H1 (cell line): Measurements from ENCODE around the gene TUBGCP4. TPM values are rescaled to one million over a fixed set of nuclear protein-coding genes. Genes with fewer than 3 reads are reported as not detected.

Experiments used
- CTCF ChIA-PET: fragments of 300-600 bp; sonication (Branson Sonifier 250); formaldehyde crosslinking; loops from one replicate; lab custom pipeline; 2021; ENCODE audit not compliant: partially characterized antibody; lab: Charles Lee
- POLR2A ChIA-PET: fragments of 300-600 bp; sonication (Branson Sonifier 250); formaldehyde crosslinking; loops from one replicate; lab custom pipeline; 2021; ENCODE audit warnings: inconsistent platforms; ENCODE audit not compliant: partially characterized antibody; lab: Charles Lee
- DNase-seq, 2 experiments: peaks; one replicate each; pipeline versions ENCODE4 v3.0.0 to v3.0.0-alpha.2; 2010 to 2022; ENCODE audit warnings: low spot score in 2 of 2, low read depth in 1 of 2, mixed read lengths in 1 of 2
- FAIRE-seq: peaks from 2 replicates; lab custom pipeline; 2011; peaks lifted over from hg19 to GRCh38; lab: Jason Lieb, UNC
- H2AFZ ChIP-seq: 2 replicates; pipeline ENCODE4 v1.8.1; 2012; ENCODE audit warnings: low read length, inconsistent platforms
- H2AK5ac ChIP-seq: 2 replicates; pipeline ENCODE4 v1.6.1; 2013; ENCODE audit warnings: low read depth, low read length
- H2BK120ac ChIP-seq: replicated peaks from 2 replicates; pipeline ENCODE3; 2013; ENCODE audit warnings: low read depth, low read length, inconsistent platforms
- H2BK12ac ChIP-seq: 2 replicates; pipeline ENCODE4 v1.6.1; 2013; ENCODE audit warnings: low read depth, low read length
- H2BK15ac ChIP-seq: 2 replicates; pipeline ENCODE4 v1.6.1; 2013; ENCODE audit warnings: low read length
- H2BK20ac ChIP-seq: 2 replicates; pipeline ENCODE4 v1.6.1; 2013; ENCODE audit warnings: low read length
- H2BK5ac ChIP-seq: 2 replicates; pipeline ENCODE4 v1.6.1; 2013; ENCODE audit warnings: low read depth, low read length
- H3K14ac ChIP-seq: 2 replicates; pipeline ENCODE4 v1.6.1; 2013; ENCODE audit warnings: inconsistent platforms; ENCODE audit not compliant: insufficient read length
- H3K18ac ChIP-seq: 2 replicates; pipeline ENCODE4 v1.6.1; 2013; ENCODE audit warnings: low read length; ENCODE audit errors: extremely low read depth
- H3K23ac ChIP-seq: 2 replicates; pipeline ENCODE4 v1.6.1; 2013; ENCODE audit warnings: inconsistent platforms; ENCODE audit not compliant: insufficient read length
- H3K23me2 ChIP-seq: 2 replicates; pipeline ENCODE4 v1.6.1; 2013; ENCODE audit warnings: low read depth, low read length
- H3K27ac ChIP-seq: 2 replicates; pipeline ENCODE4 v1.6.1; 2011; ENCODE audit warnings: low read depth, low read length, inconsistent platforms
- H3K27me3 ChIP-seq, 4 experiments: replicated peaks in 1 of 4; 1 replicate in 1 of 4; 2 replicates in 3 of 4; pipeline versions ENCODE4 v1.6.1 to v1.8.1; 2011 to 2013; ENCODE audit warnings: low read length in 3 of 4, mild to moderate bottlenecking in 3 of 4, inconsistent platforms in 2 of 4, mixed read lengths in 2 of 4, moderate library complexity in 1 of 4; ENCODE audit not compliant: control insufficient read depth in 3 of 4, insufficient read depth in 3 of 4; ENCODE audit errors: extremely low read depth in 1 of 4
- H3K36me3 ChIP-seq, 4 experiments: 2 replicates each; pipeline versions ENCODE4 v1.6.1 to v1.8.1; 2011 to 2013; ENCODE audit warnings: mild to moderate bottlenecking in 4 of 4, low read length in 3 of 4, moderate library complexity in 2 of 4, control low read depth in 1 of 4, inconsistent platforms in 1 of 4; ENCODE audit not compliant: insufficient read depth in 4 of 4, control insufficient read depth in 2 of 4
- H3K4ac ChIP-seq: replicated peaks from 2 replicates; pipeline ENCODE3; 2013; ENCODE audit warnings: low read length, low read depth, mixed read lengths, inconsistent platforms; ENCODE audit not compliant: insufficient read length
- H3K4me1 ChIP-seq, 4 experiments: replicated peaks in 1 of 4; 1 replicate in 1 of 4; 2 replicates in 3 of 4; pipeline versions ENCODE4 v1.6.1 to v1.8.1; 2011 to 2013; ENCODE audit warnings: low read length in 3 of 4, inconsistent platforms in 2 of 4, mixed read lengths in 1 of 4; ENCODE audit not compliant: insufficient read depth in 4 of 4, control insufficient read depth in 3 of 4
- H3K4me2 ChIP-seq, 2 experiments: 2 replicates each; pipeline versions ENCODE4 v1.6.1 to v1.8.1; 2011 to 2013; ENCODE audit warnings: low read depth in 2 of 2, low read length in 2 of 2, control low read depth in 1 of 2, inconsistent platforms in 1 of 2, mild to moderate bottlenecking in 1 of 2; ENCODE audit not compliant: insufficient read depth in 1 of 2
- H3K4me3 ChIP-seq, 4 experiments: fragments of 200-600, 300-600 bp in 1 of 4; sonication (generic), shearing (Covaris generic), sonication (Bioruptor Twin) in 1 of 4; 2 replicates each; pipeline versions ENCODE4 v1.5.1 to v1.8.1; 2011 to 2016; ENCODE audit warnings: low read length in 4 of 4, low read depth in 3 of 4, control low read depth in 2 of 4, inconsistent platforms in 2 of 4, mild to moderate bottlenecking in 2 of 4, mixed read lengths in 1 of 4, moderate library complexity in 1 of 4; ENCODE audit not compliant: insufficient read depth in 2 of 4; ENCODE audit errors: extremely low read depth in 1 of 4
- H3K56ac ChIP-seq: replicated peaks from 2 replicates; pipeline ENCODE3; 2013; ENCODE audit warnings: low read depth, mild to moderate bottlenecking, mixed read lengths, low read length, inconsistent platforms; ENCODE audit not compliant: insufficient read length
- H3K79me1 ChIP-seq: 2 replicates; pipeline ENCODE4 v1.6.1; 2013; ENCODE audit warnings: low read depth, low read length, control low read depth
- H3K79me2 ChIP-seq, 2 experiments: 2 replicates each; pipeline versions ENCODE4 v1.6.1 to v1.8.1; 2012 to 2013; ENCODE audit warnings: low read length in 2 of 2, mild to moderate bottlenecking in 2 of 2, inconsistent platforms in 1 of 2; ENCODE audit not compliant: insufficient read depth in 2 of 2, control insufficient read depth in 1 of 2
- H3K9ac ChIP-seq, 4 experiments: replicated peaks in 1 of 4; 1 replicate in 1 of 4; 2 replicates in 3 of 4; pipeline versions ENCODE4 v1.6.1 to v1.8.1; 2011 to 2013; ENCODE audit warnings: low read depth in 3 of 4, low read length in 3 of 4, control low read depth in 2 of 4, mild to moderate bottlenecking in 2 of 4, moderate library complexity in 2 of 4, inconsistent platforms in 1 of 4; ENCODE audit errors: extremely low read depth in 1 of 4
- H3K9me3 ChIP-seq, 2 experiments: 2 replicates each; pipeline versions ENCODE4 v1.6.1 to v1.8.1; 2012 to 2013; ENCODE audit warnings: mild to moderate bottlenecking in 2 of 2, moderate library complexity in 2 of 2, control low read depth in 1 of 2, inconsistent platforms in 1 of 2, low read depth in 1 of 2, low read length in 1 of 2, mixed read lengths in 1 of 2; ENCODE audit not compliant: insufficient read depth in 2 of 2
- H4K20me1 ChIP-seq, 2 experiments: replicated peaks in 1 of 2; 2 replicates each; pipeline versions ENCODE3 to v1.8.1; 2011 to 2013; ENCODE audit warnings: inconsistent platforms in 2 of 2, low read length in 2 of 2, mild to moderate bottlenecking in 1 of 2; ENCODE audit not compliant: insufficient read depth in 2 of 2, control insufficient read depth in 1 of 2
- H4K5ac ChIP-seq: 2 replicates; pipeline ENCODE4 v1.6.1; 2013; ENCODE audit warnings: low read length, low read depth, mixed read lengths, inconsistent platforms; ENCODE audit not compliant: insufficient read length
- H4K8ac ChIP-seq: 2 replicates; pipeline ENCODE4 v1.8.0; 2013; ENCODE audit warnings: mild to moderate bottlenecking, moderate library complexity, low read length, inconsistent platforms; ENCODE audit not compliant: insufficient read depth; ENCODE audit errors: extremely low read depth
- H4K91ac ChIP-seq: replicated peaks from 2 replicates; pipeline ENCODE3; 2013; ENCODE audit warnings: low read length, mixed read lengths, inconsistent platforms; ENCODE audit not compliant: insufficient read length
- CREB1 ChIP-seq: IDR thresholded peaks from 2 replicates; pipeline ENCODE4 v1.6.1; 2012; ENCODE audit warnings: inconsistent platforms
- CTBP2 ChIP-seq: IDR thresholded peaks from 2 replicates; pipeline ENCODE4 v1.7.0; 2011; ENCODE audit warnings: borderline replicate concordance, mild to moderate bottlenecking, moderate library complexity, mixed read lengths, low read length; ENCODE audit not compliant: insufficient read depth, insufficient read length
- EGR1 ChIP-seq: IDR thresholded peaks from 2 replicates; pipeline ENCODE4 v1.6.1; 2011; ENCODE audit warnings: low read depth, low read length, borderline replicate concordance
- FOSL1 ChIP-seq: IDR thresholded peaks from 2 replicates; pipeline ENCODE4 v1.6.1; 2011; ENCODE audit warnings: mild to moderate bottlenecking, low read depth, low read length, moderate library complexity; ENCODE audit not compliant: insufficient read depth
- HDAC2 ChIP-seq, 2 experiments: fragments of 300-600 bp in 1 of 2; sonication (generic) in 1 of 2; IDR thresholded peaks; 2 replicates each; pipeline ENCODE4 v1.6.1; 2011 to 2012; ENCODE audit warnings: low read depth in 2 of 2, low read length in 2 of 2, mild to moderate bottlenecking in 2 of 2, moderate library complexity in 2 of 2, borderline replicate concordance in 1 of 2, inconsistent platforms in 1 of 2
- NANOG ChIP-seq: IDR thresholded peaks from 2 replicates; pipeline ENCODE4 v1.6.1; 2011; ENCODE audit warnings: low read length, low read depth, mild to moderate bottlenecking, inconsistent platforms; ENCODE audit not compliant: insufficient read depth, poor library complexity, severe bottlenecking
- RFX5 ChIP-seq: IDR thresholded peaks from 2 replicates; pipeline ENCODE4 v1.6.1; 2011; ENCODE audit warnings: low read depth, low read length, improper control_type of control experiment, borderline replicate concordance
- RNF2 ChIP-seq: fragments of 200-900, 300-1000 bp; sonication (generic); IDR thresholded peaks from 2 replicates; pipeline ENCODE4 v1.7.1; 2016; ENCODE audit warnings: borderline replicate concordance, low read depth, mild to moderate bottlenecking, antibody characterized with exemption, low read length; ENCODE audit not compliant: poor library complexity, severe bottlenecking; ENCODE audit errors: missing control alignments
- SIN3A ChIP-seq, 2 experiments: IDR thresholded peaks in 1 of 2; conservative IDR thresholded peaks in 1 of 2; 2 replicates each; pipeline ENCODE4 v1.6.1; 2011 to 2012; ENCODE audit warnings: low read length in 2 of 2, improper control_type of control experiment in 1 of 2, low read depth in 1 of 2, mild to moderate bottlenecking in 1 of 2
- SIX5 ChIP-seq: IDR thresholded peaks from 2 replicates; pipeline ENCODE4 v1.6.1; 2011; ENCODE audit warnings: mild to moderate bottlenecking, low read depth, low read length
- TAF1 ChIP-seq: IDR thresholded peaks from 2 replicates; pipeline ENCODE4 v1.6.1; 2011; ENCODE audit warnings: mild to moderate bottlenecking, low read depth, low read length
- TAF7 ChIP-seq: optimal IDR thresholded peaks from 2 replicates; pipeline ENCODE3; 2011; ENCODE audit warnings: low read depth, mild to moderate bottlenecking, inconsistent platforms, low read length, moderate library complexity, borderline replicate concordance
- TCF12 ChIP-seq: IDR thresholded peaks from 2 replicates; pipeline ENCODE4 v1.6.1; 2011; ENCODE audit warnings: low read depth, mild to moderate bottlenecking, low read length
- WGBS, 2 experiments: shearing (Covaris generic) in 1 of 2; methylation state at CpG; one replicate each; pipeline versions ENCODE4 v1.1.6 to v1.1.7; 2013 to 2015; ENCODE audit warnings: low lambda C conversion rate in 2 of 2, mixed read lengths in 2 of 2, inconsistent platforms in 1 of 2, low coverage in 1 of 2, missing lambda C conversion rate in 1 of 2; ENCODE audit not compliant: insufficient replicate concordance in 2 of 2, insufficient coverage in 1 of 2, insufficient read length in 1 of 2; ENCODE audit errors: extremely low coverage in 1 of 2, missing lambda C conversion rate in 1 of 2; 5-methylcytosine and 5-hydroxymethylcytosine counted together
- polyA plus RNA-seq, 7 experiments: library from polyadenylated mRNA; depleted of rRNA in 3 of 7; stranded (reverse) in 5 of 7; unstranded in 2 of 7; fragments of >200 nt in 5 of 7; fragments of 200-250 nt in 2 of 7; gene quantifications; 1 replicate in 5 of 7; 2 replicates in 1 of 7; 4 replicates in 1 of 7; pipeline versions ENCODE4 v1.2.1 to v1.2.3, GENCODE V29; 2011 to 2013; ENCODE audit warnings: missing spikeins in 2 of 7, mixed read lengths in 2 of 7
- total RNA-seq: library from RNA; stranded (reverse); fragmentation: NEBNext Ultra II Directional; extraction: Animal tissue kit (Norgen Biotek cat#: 25700); gene quantifications from 2 replicates; pipeline ENCODE4 v1.2.1, GENCODE V29; 2021

TUBGCP4 gene
- total and polyA plus RNA-seq, 2 of the 8 experiments (the other 6 are each of a cell fraction or from before 2014, with no cell fraction given): 7.3 to 23.4 TPM

GRCh38 chr15:43360821-43361220, 10.1 kb upstream of the TUBGCP4 start:
- CTCF ChIA-PET: interaction anchor here (0.8 to 2.4 kb wide), 3 partner anchors 10 to 153 kb away, joined by 3 to 11 read pairs (median 9); partner anchors contain the start of genes TUBGCP4 and ZSCAN29
- Histone ChIP-seq H2BK15ac (no peak overlapping the region), H2AK5ac (no peak overlapping the region), H3K79me1 (peaks cover 2% of the 10 kb centered on the region; the same call in 1 of the 2 replicates), H3K14ac (no peak overlapping the region), H3K9me3 (peaks cover 24 to 26% of the 10 kb centered on the region in 2 experiments), H3K4me1 (no peaks in the 10 kb centered on the region), H2AFZ (no peak overlapping the region), H2BK120ac (no peak overlapping the region), H3K36me3 (peaks cover 19 to 74% (median 49%) of the 10 kb centered on the region in 4 experiments), H3K23me2 (no peaks in the 10 kb centered on the region), H3K56ac (no peak overlapping the region), H3K18ac (no peak overlapping the region), H4K8ac (no peak overlapping the region), H3K27ac (no peak overlapping the region), H3K79me2 (no peaks in the 10 kb centered on the region), H3K9ac (no peak overlapping the region), H4K91ac (no peak overlapping the region), H4K5ac (no peak overlapping the region), H3K4ac (no peak overlapping the region), H2BK20ac (no peak overlapping the region), H4K20me1 (no peaks in the 10 kb centered on the region), H3K4me2 (no peak overlapping the region), H3K27me3 (no peaks in the 10 kb centered on the region), H3K4me3 (no peak overlapping the region), H3K23ac (no peak overlapping the region), H2BK5ac (no peak overlapping the region), H2BK12ac (no peak overlapping the region)
- 88% methylated on average over 4 of the region's 4 CpGs; no CpG with 5 or more reads in 1 of the 2 experiments for WGBS, 2 experiments
- FAIRE-seq: no peak
- POLR2A ChIA-PET: interaction anchor here (1.2 to 5.0 kb wide), 2 partner anchors 9 to 14 kb away, joined by 3 to 26 read pairs; partner anchors contain the start of genes TUBGCP4 and ZSCAN29
- no peak for DNase-seq
- TF ChIP-seq EGR1 (no peak), RFX5 (no peak), FOSL1 (no peak), RNF2 (no peak), CREB1 (no peak), SIN3A (conservative IDR thresholded peaks at IDR 0.05 in 1 of 2, IDR thresholded peaks at IDR 0.05 in 1 of 2; ENCODE audit: low read depth in 1 of 2, low read length in 2 of 2) (no peak), SIX5 (no peak), HDAC2 (IDR thresholded peaks at IDR 0.05; ENCODE audit: borderline replicate concordance in 1 of 2, low read depth in 2 of 2, low read length in 2 of 2) (no peak), TAF1 (no peak), TCF12 (no peak), TAF7 (no peak), NANOG (no peak), CTBP2 (no peak)
